Measurements from ENCODE around the gene KCNMA1.

The KCNMA1 gene

DNA sequence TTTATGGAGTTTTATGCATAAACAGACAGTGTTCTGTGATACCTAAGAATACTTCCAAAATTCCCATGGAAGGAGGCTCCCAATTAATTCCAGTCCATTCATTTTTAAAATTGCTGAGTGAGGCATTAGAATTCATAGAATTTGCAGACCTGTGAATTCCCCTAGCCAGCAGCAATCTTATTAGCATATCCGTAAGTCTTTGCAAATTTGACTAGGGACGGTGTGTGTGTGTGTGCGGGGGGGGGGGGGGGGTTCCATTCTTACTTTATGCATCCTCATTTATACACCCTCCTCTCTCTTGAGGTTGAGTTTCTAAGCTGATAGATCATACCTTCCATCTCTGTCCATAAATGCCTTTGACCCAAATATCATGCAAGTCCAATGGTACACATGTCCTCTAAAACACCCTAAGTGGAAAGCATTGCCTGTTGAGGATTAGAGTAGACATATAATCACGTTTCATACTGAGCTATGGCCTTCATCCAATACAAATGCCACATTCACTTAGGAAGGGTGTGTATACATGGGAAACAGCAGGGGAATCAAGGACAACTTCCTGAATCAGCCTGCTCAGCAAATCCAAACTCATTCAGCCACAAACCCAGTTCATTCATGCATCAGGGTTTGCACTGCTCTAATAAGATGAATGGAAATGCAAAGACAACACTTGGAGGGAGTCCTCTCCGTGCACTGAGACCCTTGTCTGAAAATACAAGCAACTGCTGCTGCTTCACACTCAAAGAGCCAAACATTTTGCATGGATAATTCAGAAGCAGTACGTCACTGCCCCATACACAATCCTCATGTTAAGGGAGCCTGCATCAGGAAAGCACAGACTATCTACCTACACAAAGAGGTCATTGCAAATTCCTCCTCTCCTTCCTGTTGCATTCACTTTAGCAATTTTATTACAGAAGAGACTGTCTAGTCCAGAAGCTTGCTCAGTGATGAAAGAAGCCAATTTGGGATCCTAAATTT is 350.8 kb downstream of the KCNMA1 start:
- no peak for DNase-seq

DNA sequence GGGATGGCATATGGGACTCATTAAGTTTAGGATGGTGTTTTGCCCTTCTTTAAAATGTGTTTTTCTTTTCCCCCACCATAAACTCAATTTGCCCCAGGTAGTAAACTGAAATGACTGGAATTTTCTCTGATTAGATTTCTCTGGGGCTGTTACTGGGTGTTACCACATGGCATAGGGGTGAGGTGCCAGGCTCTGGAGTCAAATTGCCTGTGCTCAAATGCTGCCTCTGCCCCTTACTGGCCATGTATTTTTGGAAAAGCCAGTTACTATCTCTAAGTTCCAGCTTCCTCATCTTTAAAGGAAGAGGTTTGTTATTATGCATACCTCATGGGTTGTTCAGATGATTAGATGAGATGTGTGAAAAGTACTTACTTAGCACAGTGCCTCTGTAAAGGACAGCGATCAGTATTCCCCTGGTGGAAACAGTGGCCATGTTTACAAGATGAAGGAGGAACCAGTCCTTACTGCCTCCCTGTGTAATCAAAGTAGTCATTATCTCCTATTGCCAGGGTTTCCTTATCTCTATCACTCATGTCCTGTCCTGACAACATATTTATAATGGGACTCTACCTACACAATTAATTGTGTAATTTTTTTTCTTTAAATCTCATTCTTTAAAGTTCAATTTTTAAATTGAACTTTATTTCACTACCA is 352.0 kb downstream of the KCNMA1 start:
- no peak for DNase-seq

DNA sequence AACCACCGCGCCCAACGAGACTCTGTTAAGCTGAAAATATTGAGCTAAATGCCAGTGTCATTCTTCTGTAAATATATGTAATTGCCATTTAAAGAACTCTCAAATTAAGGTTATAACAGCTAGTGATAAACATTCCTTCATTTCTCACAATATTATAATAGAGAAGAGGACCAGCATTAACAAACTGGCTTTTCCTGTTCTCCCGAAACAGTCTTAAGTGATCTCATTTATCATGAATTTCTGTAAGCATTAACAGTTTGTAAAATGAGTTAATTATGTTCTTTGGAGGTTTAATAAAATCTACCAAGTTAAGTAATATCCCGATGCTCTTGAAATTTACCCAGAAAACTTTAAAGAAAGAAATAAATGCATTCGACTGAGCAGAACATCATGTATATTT is 352.8 kb downstream of the KCNMA1 start:
- DNase-seq: no peak

DNA sequence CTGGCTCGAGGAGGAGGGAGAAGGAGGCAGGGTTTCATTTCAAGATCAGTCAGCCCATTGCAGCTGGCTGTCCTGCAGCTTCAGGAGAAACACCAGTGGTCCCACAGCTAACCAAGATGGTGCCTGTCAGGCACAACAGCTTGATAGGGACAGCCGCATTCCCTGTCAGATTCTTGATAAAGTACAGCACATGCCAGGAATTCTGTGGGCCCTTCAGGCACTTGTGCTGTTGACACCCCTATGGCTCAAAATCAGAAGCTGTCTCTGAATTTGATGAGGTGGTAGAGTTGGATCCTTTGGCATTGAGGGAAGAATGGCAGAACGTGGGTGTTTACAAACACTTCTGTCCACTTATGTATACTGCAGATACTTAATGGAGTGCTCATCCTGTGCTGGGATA is 354.3 kb downstream of the KCNMA1 start:
- DNase-seq: no peak

DNA sequence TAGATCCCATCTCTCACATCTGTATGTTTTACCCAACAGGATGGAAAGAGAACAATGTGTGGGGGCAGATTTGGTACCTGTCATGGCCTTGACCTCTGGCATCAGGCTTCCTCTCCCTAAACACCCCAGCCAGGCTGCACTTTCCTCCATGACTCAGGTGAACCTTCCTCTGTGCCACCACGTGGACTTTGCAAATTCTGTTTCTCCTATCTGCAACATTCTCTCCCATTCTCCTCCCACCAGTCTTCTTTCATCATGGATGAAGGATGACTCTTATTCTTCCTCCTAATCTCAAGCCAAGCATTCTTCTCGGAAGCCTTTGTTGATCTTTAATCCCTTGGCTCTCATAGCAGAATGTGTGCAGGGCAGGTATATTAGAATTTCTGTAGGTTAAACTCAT is 355.4 kb downstream of the KCNMA1 start:
- DNase-seq: no peak

DNA sequence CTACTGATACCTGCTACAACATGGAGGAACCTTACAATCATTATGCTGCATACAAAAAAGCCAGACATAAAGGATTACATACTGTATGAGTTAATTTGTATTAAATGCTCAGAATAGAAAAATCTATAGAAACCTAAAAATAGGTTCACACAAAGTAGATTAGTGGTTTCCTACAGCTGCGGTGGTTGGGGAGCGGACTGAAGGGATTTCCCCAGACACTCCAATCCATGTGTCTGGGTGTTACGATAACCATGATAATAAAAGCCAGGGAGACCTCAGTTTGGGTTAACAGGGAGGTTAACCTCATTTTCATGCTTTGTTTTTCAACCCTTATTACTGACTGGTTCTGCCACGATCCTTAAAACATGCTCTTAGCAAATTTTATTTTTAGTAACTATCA is 355.9 kb downstream of the KCNMA1 start:
- no peak for DNase-seq

DNA sequence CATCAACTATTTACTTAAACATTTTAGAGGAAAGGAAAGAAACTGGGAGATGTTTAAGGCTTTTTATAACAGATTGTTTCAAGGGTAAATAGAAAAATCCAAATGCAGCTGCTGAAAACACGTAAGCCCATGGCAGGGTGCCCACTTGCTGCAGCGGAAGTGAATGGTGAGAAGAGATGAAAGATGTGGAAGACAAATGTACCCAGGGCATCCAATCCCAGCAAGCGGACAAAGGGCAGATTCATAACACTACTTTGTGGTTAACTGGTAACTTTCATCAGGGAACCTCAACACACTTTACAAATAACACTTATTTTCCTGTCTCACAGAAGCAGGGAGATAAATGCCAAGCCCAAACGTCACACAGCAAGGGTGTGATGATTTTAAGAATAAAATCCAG is 358.4 kb downstream of the KCNMA1 start:
- no peak for DNase-seq

DNA sequence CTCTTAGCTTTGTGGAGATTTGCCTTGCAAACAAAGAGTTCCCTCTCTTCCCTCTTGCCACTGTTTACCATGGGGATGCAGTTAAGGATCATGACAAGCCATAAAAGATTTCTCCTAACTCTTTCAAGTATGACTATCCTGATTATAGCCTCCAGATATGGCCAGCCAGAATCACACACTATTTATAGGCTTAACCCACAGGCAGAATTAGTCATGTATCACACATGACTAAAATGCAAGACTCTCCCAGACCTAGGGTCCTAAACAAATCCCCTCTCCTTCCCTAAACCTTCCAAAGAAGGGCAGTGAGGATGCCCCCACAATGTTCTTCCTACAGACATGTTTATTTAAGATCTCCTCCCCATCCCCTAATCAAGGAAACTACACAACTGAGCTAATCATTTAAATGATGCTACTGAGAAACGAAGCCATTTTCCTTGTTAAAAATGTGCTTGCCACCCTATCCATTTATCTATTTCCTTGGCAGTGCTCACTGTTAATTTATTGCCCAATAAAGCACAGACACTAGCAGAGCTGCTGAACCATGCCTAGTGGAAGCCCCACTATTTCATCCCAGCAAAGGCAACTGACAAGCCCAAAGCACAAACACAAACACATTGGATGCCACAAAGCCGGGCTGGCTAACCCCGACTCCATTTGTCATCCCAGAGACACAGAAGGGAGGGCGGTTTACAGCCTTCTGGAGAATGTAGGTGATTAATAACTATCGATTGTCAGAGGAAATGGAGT is 363.4 kb downstream of the KCNMA1 start:
- DNase-seq: no peak

DNA sequence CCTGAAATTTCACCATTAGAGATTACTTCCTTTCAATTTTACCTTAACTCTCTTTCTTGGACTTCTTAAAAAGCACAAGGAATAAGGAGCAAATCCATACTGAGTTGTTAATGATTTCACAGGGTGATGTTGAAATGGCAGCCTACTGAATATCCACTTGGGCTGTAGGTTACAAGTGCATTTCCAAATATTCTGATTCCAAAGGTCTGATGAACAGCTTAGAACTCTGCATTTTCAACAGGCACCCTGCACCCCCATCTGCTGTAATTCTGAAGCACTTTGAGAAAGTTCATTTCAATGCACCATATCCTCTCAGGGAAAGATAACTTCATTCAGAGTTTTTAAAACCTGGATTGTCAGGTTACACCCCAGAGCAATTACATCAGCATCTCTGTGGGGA is 368.4 kb downstream of the KCNMA1 start:
- DNase-seq: no peak

DNA sequence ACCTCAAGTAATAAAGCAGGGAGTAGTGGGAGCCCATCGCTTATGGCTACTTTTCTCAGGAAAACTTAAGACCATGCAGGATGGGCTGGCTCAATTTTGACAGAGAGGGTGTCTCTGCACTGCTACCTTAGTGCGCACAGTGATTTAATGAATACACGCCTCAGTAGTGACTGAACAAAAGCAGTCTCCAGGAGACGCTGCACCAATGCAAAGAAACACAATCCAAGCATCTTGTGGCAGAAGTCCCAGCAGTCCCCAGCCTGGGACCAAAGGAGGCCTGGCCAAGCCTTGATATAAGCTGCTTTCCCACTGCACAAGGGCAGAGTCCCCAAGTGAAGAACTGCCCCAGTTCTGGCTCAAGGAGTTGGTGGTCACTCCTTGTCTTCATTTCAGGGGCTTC is 368.9 kb downstream of the KCNMA1 start:
- no peak for DNase-seq

DNA sequence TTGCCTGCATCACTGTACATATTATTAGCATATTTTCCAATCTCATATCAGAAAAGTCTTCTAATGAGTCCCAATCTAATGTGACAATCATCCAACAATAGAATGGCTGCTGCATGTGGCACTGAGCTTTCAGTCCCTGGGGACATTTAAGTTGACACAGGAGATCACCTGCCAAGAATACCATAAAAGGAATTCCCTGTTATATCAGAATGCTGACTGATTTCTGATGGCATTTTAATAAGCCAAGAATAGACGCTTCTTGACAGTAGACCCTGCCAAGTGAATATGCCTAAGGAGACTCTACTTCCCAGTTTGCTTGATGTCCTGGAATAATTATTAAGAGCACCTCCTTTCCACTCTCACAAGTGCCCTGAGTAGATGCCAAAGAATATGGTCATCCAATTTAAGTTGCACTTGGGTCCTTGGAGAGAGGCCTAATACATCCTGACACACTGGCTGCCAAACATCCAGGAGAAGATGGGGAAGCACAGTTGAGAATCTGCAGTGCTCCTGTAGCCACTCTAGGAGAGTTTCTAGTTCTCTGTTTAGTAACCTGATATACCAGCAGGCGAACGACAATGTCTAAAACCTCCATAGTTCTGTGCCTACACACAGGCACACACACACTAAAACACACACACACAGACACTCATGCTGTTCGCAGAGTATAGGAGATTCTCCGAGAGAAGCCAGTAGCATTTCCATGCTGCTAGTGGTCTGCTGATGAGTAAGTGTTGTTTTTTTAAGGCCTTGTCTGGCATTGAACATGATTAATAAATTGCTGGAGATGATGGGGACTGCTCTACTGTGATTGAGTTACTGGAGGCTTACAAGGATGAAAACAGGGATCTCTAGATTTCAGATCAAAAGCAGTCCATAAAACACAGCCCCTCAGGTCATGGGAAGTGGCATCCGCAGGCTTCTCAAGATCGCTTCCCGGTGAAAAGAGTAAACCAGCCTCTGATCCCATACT is 369.6 kb downstream of the KCNMA1 start:
- DNase-seq: no peak

DNA sequence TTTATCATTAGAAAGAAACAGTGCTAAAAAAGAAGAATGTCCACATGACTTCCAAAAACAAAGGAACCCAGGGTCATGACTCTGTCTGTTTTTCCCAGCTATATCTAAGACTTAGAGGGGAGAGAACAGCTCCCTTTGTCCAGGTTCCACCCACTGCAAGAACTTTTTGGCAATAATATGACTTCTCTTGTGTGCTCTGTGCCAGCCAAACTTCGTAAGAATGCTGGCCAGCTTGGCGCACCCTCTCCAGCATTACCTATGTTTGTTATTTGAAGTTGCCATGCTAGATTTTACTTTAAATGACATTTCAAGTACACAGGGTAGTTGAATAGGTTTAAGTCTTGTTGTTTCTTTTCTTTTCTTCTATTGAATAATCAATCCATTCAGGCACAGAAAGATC is 371.4 kb downstream of the KCNMA1 start:
- DNase-seq: no peak

DNA sequence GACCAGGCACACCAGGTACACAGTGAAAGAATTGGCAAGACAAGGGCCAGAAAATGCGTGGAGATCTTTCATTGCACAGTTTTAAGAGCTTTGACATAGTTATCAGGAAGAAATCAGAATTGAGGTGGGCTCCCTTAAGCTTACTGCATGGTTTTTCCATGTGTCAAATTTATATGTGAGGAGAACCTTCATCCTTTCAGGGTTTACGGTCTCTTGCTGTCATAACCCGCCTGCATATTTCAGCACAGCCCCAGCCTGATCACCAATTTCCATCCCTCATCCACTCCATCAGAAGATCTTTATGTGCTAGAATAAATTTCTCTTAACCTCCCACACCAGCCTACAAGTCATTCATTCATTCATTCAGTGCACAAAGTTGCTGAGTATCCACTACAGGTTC is 373.1 kb downstream of the KCNMA1 start:
- no peak for DNase-seq

DNA sequence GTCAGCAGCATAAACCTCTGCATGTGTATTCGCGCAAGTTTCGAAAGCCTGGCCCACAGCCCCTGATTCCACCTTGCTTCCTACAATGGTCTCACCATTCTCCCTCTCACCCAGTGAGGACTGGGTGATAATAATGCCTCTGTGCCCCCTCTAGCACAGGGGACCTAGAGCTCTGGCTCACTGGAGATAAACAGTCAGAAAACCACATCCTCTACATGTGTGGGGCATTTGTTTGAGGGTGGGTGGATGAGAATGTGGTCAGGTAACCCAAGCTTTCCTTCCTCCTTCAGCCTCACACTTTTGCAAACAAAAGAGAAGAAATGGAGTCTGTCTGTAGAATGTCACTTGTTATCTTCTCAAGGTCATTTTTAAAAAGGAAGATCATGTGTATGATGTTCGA is 373.5 kb downstream of the KCNMA1 start:
- no peak for DNase-seq

DNA sequence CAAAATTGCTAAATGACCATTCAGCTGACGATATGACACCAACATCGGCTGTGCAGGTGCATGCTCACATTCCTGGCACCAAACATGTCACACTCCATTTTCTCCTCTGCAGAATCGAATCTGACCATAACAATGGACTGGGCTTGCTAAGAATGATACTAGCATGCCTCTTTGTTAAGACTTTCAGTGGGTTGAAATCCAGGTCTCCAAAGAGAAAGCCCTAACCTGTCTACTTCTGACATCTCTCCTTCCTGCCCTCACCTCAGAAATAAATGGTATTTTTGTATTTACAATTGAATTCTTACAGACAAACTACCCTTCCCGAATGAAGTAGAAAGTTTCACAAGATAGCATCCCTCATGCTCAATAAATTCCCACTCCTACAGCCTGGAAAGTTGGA is 373.9 kb downstream of the KCNMA1 start:
- DNase-seq: no peak

DNA sequence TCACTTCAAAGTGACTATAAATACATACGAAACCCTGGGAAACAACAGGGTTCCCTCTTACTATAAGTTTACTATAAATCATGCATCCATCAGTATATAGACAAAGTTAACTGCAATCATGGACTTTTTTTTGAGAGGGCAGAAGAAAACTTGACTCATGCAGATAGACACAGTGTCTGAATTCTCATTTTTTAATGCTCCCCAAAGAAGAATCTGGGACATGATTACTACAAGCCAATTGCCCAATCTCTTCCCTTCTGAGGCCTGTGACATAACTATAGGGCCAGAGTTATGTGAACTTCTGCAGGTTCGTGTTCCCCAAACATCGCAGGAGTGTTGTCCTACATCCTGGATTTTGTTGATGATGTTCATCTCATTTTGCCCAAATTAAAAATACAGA is 376.5 kb downstream of the KCNMA1 start:
- DNase-seq: no peak

DNA sequence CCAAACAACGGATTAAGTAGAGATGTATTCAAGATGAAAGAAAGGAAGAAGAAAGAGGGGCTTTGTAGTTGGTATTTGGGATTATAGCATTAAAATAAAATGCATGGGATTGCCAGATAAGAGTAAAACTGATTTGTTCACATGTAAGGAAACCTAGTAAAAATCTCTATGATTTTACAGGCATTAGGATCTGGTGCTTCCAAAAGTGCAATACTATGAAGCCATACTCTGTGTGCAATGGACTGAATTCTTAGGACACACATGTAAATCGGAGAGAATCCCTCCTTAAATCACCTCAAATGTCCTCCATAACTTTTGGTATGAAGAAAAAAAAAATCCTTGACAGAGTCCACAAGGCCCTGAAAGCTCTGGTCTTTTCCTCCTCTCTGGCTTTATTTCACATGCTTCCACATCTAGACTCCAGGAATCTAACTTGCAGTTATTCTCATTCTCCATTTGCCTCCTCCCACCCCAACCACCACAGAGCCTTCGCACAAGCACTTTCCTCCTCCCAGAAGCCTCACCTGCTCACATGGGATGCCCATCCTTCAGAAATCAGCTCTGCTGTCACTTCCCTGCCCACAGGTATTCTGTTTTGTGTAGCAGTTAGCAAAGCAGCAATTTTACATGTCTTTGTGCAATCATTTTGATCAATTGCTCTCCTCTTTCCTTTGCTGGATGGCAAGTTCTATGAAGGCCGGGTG is 378.3 kb downstream of the KCNMA1 start:
- no peak for DNase-seq

DNA sequence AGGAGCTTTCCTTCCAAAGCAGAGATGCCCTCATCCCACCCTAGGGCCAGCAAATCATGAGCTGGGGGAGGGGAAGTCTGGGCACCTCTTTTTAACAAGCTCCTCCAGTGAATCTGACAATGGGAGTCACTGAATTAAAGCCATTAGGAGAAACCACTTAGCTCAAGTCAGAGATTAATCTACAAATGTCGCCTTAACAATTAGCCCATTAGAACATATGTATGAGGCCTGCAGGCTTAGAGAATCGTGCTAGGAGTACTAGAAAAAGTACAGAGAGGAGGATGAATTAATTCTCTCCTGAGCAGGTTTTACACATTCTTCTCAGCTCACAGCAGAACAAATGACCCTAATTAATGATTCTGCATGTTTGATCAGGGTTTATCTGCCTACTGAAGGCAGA is 381.3 kb downstream of the KCNMA1 start:
- DNase-seq: no peak

DNA sequence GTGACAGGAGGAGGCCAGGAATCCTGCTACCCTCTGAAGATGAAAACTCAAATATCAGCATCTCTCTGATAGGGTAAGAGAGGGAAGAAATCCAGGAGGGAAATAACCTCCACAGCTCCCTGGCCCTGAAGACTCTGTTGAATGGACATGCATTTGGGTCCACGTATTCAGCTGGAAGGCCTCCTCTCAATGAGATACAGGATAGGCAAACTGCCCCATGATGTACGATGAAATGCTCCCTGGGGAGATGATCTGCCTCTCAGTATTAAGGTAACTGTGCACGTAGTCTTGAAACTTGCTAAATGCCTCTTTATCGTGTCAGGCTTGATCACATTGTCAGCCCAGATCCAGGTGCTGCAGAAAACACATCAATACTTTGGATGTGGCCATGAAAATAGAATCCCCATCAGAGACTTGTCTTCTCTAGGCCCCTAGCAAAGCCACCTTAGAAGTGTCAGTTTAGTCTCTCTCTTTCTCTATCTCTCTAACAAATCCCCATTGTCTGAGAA is 384.0 kb downstream of the KCNMA1 start:
- no peak for DNase-seq

DNA sequence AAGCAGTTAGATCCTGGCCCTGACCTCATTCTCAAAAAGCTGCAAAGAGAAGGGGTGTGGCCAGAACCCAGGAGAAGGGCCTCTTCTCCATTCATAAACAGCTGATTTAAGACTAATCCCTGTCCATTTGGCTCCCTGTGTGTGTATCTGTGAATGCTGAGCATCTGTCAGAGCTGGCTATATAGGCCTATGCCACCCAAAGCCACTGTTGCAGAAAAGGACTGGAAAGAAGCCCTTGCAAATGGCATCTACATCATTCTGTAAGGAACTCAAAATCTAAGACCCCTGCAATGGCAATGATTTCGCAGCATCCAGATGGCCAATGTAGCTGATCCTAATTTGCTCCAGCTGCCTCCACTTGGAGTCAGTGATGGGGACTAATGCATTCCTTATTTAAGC is 384.5 kb downstream of the KCNMA1 start:
- DNase-seq: no peak

DNA sequence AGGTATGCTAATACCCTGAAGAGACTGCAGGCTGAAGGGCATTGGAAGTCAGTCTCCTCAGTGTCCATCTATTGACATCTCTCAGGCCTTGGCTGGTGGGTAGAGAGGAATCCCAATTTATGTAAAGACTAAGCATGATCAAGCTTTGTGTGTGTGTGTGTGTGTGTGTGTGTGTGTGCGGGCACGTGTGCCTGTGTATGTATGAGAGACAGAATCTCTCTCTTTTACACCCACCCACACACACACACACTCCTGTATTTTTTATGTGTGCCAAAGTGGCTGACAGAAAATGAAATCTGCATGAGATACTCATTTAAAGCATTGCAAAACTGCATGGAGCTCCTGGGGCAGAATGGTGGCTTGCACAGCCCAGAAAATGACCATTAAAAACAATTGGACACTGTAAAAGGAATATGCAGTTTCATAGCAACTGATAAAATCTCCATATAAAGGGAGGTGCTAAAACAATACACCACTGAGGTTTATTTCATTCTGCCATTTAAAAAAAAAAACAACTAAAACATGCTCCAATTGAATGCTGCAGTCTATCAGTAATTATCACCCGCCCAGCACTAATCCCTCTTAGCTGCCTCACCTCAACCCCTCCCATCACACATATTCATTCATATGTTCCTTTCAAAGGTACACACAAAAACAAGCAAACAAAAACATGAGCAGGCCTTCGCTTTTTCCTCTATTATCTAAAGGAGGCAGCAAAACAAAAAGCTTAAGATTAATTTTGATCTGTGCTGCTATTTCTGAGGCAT is 385.0 kb downstream of the KCNMA1 start:
- no peak for DNase-seq

All from stimulated activated naive CD4-positive, alpha-beta T cell treated with Interleukin-2 at 50 U/mL for 16 hours (primary cell).